Fibroblast of pulmonary artery (primary cell): Measurements from ENCODE around the gene SMYD3.
"Not testable (repeated sequence)": the region's sequence is repeated elsewhere in the genome, so short reads cannot be mapped to it uniquely, and the experiment has no call there.

ENCODE experiments used
- DNase-seq: peaks from one replicate; pipeline ENCODE4 v3.0.0-alpha.2; 2010; ENCODE audit warnings: low read depth
- H3K4me3 ChIP-seq: replicated peaks from 2 replicates; pipeline ENCODE4 v1.5.1; 2011; ENCODE audit warnings: low read depth, mild to moderate bottlenecking, control low read depth, low read length, moderate library complexity
- CTCF ChIP-seq: IDR thresholded peaks from 2 replicates; pipeline ENCODE4 v1.5.1; 2011; ENCODE audit warnings: mild to moderate bottlenecking, control low read depth, low read length, inconsistent platforms; ENCODE audit errors: missing control alignments

SMYD3 gene

GRCh38 chr1:246373828-246374569 is 133.1 kb downstream of the SMYD3 start:
- H3K4me3 ChIP-seq: no peak overlapping the region
- no peak for TF ChIP-seq CTCF
- no peak for DNase-seq

GRCh38 chr1:246372559-246372958 is 134.5 kb downstream of the SMYD3 start:
- TF ChIP-seq CTCF: no peak
- DNase-seq: peak; percentile 41
- no peak overlapping the region for H3K4me3 ChIP-seq

- TF ChIP-seq CTCF: no peak
- H3K4me3 ChIP-seq: no peak overlapping the region
- peak; percentile 62 for DNase-seq
These were observed 140.0 kb downstream of the SMYD3 start for GRCh38 chr1:246367041-246367440.

- no peak overlapping the region for H3K4me3 ChIP-seq
- TF ChIP-seq CTCF: no peak
- no peak for DNase-seq
These were observed 141.4 kb downstream of the SMYD3 start for GRCh38 chr1:246365708-246366107.

GRCh38 chr1:246364415-246364941 is 142.6 kb downstream of the SMYD3 start:
- DNase-seq: no peak
- TF ChIP-seq CTCF: no peak
- H3K4me3 ChIP-seq: no peak overlapping the region

GRCh38 chr1:246357014-246357598 is 150.0 kb downstream of the SMYD3 start:
- DNase-seq: peak; percentile 71
- not testable (repeated sequence) for H3K4me3 ChIP-seq

- no peak overlapping the region for H3K4me3 ChIP-seq
- DNase-seq: no peak
- TF ChIP-seq CTCF: no peak
These were observed 151.5 kb downstream of the SMYD3 start for GRCh38 chr1:246355411-246356230.
